GM21390 (cell line): Measurements from ENCODE around the gene ELK3.
"Not testable (repeated sequence)": the region's sequence is repeated elsewhere in the genome, so short reads cannot be mapped to it uniquely, and the experiment has no call there.

Experiments
- ATAC-seq: cut with Tn5 transposase; IDR thresholded peaks from one replicate; pipeline ENCODE4 v1.9.1; 2021; ENCODE audit not compliant: unreplicated experiment

ELK3 gene

DNA sequence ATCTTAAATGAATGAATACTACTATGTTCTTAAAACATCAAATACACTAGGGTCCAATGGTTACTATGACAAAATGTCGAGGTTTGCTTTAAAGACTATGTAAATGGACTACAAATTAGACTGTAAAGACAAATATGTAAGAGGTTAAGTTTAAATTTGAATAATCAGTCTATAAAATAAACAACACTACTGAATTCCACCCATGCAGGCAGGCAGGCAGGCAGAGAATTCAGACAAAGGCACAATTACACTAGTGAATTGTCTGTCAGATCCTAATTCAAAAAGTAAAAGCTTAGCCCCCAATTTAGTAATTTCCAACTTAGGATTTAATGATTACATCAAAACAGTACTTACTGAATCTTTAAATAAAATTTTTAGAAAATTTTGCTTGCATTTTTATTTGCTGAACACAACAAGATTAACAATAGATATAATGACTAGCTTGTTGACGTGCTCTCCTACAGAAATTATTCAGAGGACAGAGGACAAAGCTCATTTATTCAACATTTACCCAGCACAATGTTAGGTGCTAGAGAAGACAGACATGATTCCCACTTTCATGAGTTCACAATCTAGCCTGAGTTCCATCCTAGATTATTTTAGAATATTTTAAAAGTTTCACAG is 108.6 kb downstream of the ELK3 start:
- no peak for ATAC-seq

DNA sequence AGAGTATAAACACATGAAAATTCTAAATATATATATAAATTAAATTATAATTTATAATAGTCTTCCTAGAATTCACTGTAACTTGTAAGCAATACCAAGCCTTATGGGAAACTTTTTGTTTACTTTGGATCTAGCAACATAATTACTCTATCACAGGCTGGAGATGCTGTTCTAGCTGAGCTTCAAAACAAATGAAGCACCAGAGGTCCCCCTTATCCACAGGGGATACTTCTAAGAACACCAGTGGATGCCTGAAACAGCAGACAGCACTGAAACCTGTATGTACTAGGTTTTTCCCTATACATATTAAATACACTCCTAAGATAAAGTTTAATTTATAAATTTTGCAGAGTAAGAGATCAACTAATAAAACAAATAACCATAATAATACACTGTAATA is 109.5 kb downstream of the ELK3 start:
- ATAC-seq = no peak

DNA sequence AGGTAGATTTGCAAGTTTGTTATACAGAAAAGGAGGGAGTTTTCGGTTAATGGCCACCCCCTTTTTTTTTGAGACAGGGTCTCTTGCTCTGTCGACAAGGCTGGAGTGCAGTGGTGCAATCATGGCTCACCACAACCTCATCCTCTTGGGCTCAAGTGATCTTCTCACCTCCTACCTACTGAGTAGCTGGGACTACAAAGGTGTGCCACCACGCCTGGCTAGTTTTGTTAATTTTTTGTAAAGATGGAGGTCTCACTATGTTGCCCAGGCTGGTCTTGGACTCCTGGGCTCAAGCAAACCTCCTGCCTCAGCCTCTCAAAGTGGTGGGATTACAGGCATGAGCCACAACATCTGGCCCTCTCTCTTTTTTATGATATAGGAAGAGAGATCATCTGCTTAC is 111.5 kb downstream of the ELK3 start:
- ATAC-seq = no peak

GRCh38 chr12:96308881-96309280 is 114.7 kb downstream of the ELK3 start:
- ATAC-seq = no peak

- no peak for ATAC-seq
Measured at GRCh38 chr12:96310067-96310466, 115.9 kb downstream of the ELK3 start.

GRCh38 chr12:96311191-96311590 is 117.0 kb downstream of the ELK3 start:
- ATAC-seq = no peak

GRCh38 chr12:96313606-96314005 is 119.4 kb downstream of the ELK3 start:
- ATAC-seq = peak; percentile 72

DNA sequence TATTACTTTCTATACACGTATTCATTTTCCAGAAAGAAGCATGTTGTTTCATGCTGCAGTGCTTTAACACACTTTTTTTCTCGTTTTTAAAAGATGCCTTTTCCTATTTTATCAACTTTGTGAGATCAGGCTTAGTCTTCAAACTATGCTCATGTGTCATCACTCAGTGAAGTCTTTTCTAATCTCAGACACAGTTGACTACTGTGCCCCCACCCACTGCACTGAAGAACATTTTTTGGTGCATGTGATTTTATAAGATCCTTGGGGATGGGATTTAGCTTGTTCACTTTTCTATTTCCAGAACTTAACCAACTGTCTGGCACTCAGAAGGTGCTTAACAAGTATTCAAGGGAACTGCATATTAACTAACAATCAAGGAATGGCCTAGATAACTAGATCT is 120.5 kb downstream of the ELK3 start:
- no peak for ATAC-seq

- ATAC-seq = not testable (repeated sequence)
Measured at GRCh38 chr12:96315741-96316481, 121.7 kb downstream of the ELK3 start.

- not testable (repeated sequence) for ATAC-seq
Measured at GRCh38 chr12:96317801-96318200, 123.6 kb downstream of the ELK3 start.
